Mesenchymal stem cell (in vitro differentiated cells and primary cell): ENCODE results near the gene ADRB1.

ENCODE experiments used
- DNase-seq: peaks from one replicate; pipeline ENCODE4 v3.0.0-alpha.2; 2013
- H2AFZ ChIP-seq: one replicate; pipeline ENCODE4 v1.6.1; 2013; ENCODE audit warnings: low read depth, mild to moderate bottlenecking, control low read depth, inconsistent platforms, low read length, moderate library complexity
- H2AK5ac ChIP-seq: 2 replicates; pipeline ENCODE4 v1.6.1; 2013; ENCODE audit warnings: low read length, moderate library complexity, mild to moderate bottlenecking, inconsistent platforms; ENCODE audit not compliant: severe bottlenecking
- H2BK120ac ChIP-seq: one replicate; pipeline ENCODE4 v1.6.1; 2013; ENCODE audit warnings: low read depth, mild to moderate bottlenecking, inconsistent platforms, low read length, moderate library complexity
- H2BK12ac ChIP-seq, 2 experiments: one replicate each; pipeline ENCODE4 v1.6.1; 2013; ENCODE audit warnings: inconsistent platforms in 2 of 2, low read length in 2 of 2, mild to moderate bottlenecking in 2 of 2, moderate library complexity in 2 of 2, control low read depth in 1 of 2
- H2BK15ac ChIP-seq: one replicate; pipeline ENCODE4 v1.6.1; 2013; ENCODE audit warnings: mild to moderate bottlenecking, low read depth, inconsistent platforms; ENCODE audit not compliant: poor library complexity, severe bottlenecking
- H2BK5ac ChIP-seq: 2 replicates; pipeline ENCODE4 v1.6.1; 2013; ENCODE audit warnings: low read depth, mild to moderate bottlenecking, low read length, control low read depth, inconsistent platforms; ENCODE audit not compliant: poor library complexity, severe bottlenecking
- H3K14ac ChIP-seq, 2 experiments: one replicate each; pipeline ENCODE4 v1.6.1; 2013; ENCODE audit warnings: inconsistent platforms in 2 of 2, low read length in 2 of 2, control low read depth in 1 of 2, mild to moderate bottlenecking in 1 of 2, moderate library complexity in 1 of 2
- H3K18ac ChIP-seq, 2 experiments: one replicate each; pipeline ENCODE4 v1.6.1; 2013; ENCODE audit warnings: inconsistent platforms in 2 of 2, low read length in 2 of 2, control low read depth in 1 of 2, low read depth in 1 of 2, mild to moderate bottlenecking in 1 of 2
- H3K23ac ChIP-seq, 2 experiments: one replicate each; pipeline ENCODE4 v1.6.1; 2013; ENCODE audit warnings: inconsistent platforms in 2 of 2, low read length in 2 of 2, mild to moderate bottlenecking in 2 of 2, moderate library complexity in 2 of 2, control low read depth in 1 of 2
- H3K27ac ChIP-seq: 2 replicates; pipeline ENCODE4 v1.5.1; 2013; ENCODE audit warnings: mild to moderate bottlenecking, moderate library complexity, low read length, control low read depth, inconsistent platforms; ENCODE audit not compliant: poor library complexity, severe bottlenecking
- H3K27me3 ChIP-seq, 2 experiments: 2 replicates each; pipeline versions ENCODE4 v1.6.1 to v1.7.0; 2013; ENCODE audit warnings: low read length in 2 of 2, mild to moderate bottlenecking in 2 of 2, moderate library complexity in 2 of 2, control low read depth in 1 of 2, inconsistent platforms in 1 of 2; ENCODE audit not compliant: control insufficient read depth in 1 of 2, insufficient read depth in 1 of 2
- H3K36me3 ChIP-seq, 2 experiments: 2 replicates each; pipeline versions ENCODE4 v1.6.1 to v1.7.0; 2013; ENCODE audit warnings: low read length in 2 of 2, control low read depth in 1 of 2, inconsistent platforms in 1 of 2, low read depth in 1 of 2, mild to moderate bottlenecking in 1 of 2; ENCODE audit not compliant: insufficient read depth in 2 of 2, control insufficient read depth in 1 of 2
- H3K4ac ChIP-seq, 2 experiments: one replicate each; pipeline ENCODE4 v1.6.1; 2013; ENCODE audit warnings: inconsistent platforms in 2 of 2, low read length in 2 of 2, mild to moderate bottlenecking in 2 of 2, moderate library complexity in 2 of 2, control low read depth in 1 of 2, low read depth in 1 of 2
- H3K4me1 ChIP-seq: 2 replicates; pipeline ENCODE4 v1.6.1; 2013; ENCODE audit warnings: low read depth, low read length, control low read depth; ENCODE audit not compliant: control insufficient read depth, insufficient read depth
- H3K4me2 ChIP-seq: 2 replicates; pipeline ENCODE4 v1.6.1; 2013; ENCODE audit warnings: low read length, mild to moderate bottlenecking, inconsistent platforms; ENCODE audit not compliant: poor library complexity, severe bottlenecking
- H3K4me3 ChIP-seq, 2 experiments: 2 replicates each; pipeline versions ENCODE4 v1.5.1 to v1.7.0; 2013; ENCODE audit warnings: low read length in 2 of 2, mild to moderate bottlenecking in 2 of 2, control low read depth in 1 of 2, low read depth in 1 of 2; ENCODE audit not compliant: insufficient read depth in 1 of 2
- H3K79me1 ChIP-seq: replicated peaks from 2 replicates; pipeline ENCODE4 v1.6.1; 2013; ENCODE audit warnings: mild to moderate bottlenecking, control low read depth, low read length, inconsistent platforms; ENCODE audit not compliant: poor library complexity, severe bottlenecking
- H3K9ac ChIP-seq: 2 replicates; pipeline ENCODE4 v1.7.0; 2013; ENCODE audit warnings: mild to moderate bottlenecking, low read length, moderate library complexity
- H3K9me3 ChIP-seq: 2 replicates; pipeline ENCODE4 v1.7.0; 2013; ENCODE audit warnings: mild to moderate bottlenecking, low read length; ENCODE audit not compliant: control insufficient read depth
- H4K8ac ChIP-seq: one replicate; pipeline ENCODE4 v1.6.1; 2013; ENCODE audit warnings: inconsistent platforms, mild to moderate bottlenecking, low read length, moderate library complexity
- H4K91ac ChIP-seq: one replicate; pipeline ENCODE4 v1.6.1; 2013; ENCODE audit warnings: mild to moderate bottlenecking, low read length, inconsistent platforms
- WGBS: methylation state at CpG from one replicate; pipeline ENCODE4 v1.1.7; 2013; ENCODE audit warnings: mixed read lengths; 5-methylcytosine and 5-hydroxymethylcytosine counted together

Gene ADRB1

DNA sequence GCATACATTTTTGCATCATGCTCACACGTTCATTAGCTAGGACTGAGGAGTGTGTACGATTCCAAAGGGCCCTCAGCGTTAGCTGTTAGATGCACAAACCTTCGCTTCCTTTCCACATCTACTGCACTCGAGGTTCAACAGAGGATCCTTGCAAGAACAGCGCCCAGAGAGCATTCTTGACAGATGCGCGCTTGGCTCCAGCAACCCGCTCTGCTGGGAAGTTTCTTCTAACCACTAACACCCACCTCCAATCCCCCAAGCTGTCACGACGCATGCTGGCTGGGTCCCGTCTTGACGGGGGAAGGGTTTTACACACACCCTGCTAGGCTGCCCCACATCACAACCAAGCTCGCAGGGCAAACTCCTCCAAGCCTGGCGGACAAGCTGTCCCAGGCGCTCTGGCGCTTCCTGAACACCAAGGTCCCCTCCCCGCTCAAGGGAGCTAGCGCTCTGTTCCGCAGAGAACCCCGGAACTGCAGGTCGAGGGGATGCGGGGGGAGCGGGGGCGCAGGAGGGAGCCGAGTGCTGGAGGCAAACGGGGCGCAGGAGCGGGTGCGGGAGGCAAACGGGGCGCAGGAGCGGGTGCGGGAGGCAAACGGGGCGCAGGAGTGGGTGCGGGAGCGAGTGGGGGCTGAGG lies 653 bp upstream of the ADRB1 start:
- H3K23ac ChIP-seq = peak overlapping the region in 1 of 2 experiments; percentile 42
- H2BK5ac ChIP-seq = no peak overlapping the region
- no peaks in the 10 kb centered on the region for H3K36me3 ChIP-seq
- no peak overlapping the region for H2BK120ac ChIP-seq
- H2AFZ ChIP-seq = peak overlapping the region; percentile 30
- peaks cover 26% of the 10 kb centered on the region for H3K4me1 ChIP-seq
- no peaks in the 10 kb centered on the region for H3K9me3 ChIP-seq
- H2BK15ac ChIP-seq = no peak overlapping the region
- H2AK5ac ChIP-seq = no peak overlapping the region
- no peak overlapping the region for H3K14ac ChIP-seq
- 3% methylated on average over 38 of the region's 38 CpGs for WGBS
- H2BK12ac ChIP-seq = no peak overlapping the region
- peak overlapping the region; percentile 79 for H3K4me2 ChIP-seq
- H3K27ac ChIP-seq = no peak overlapping the region
- peak overlapping the region in 1 of 2 experiments; percentile 62 for H3K4me3 ChIP-seq
- no peaks in the 10 kb centered on the region for H3K79me1 ChIP-seq
- peak; percentile 55 for DNase-seq
- peak overlapping the region; percentile 67 for H4K91ac ChIP-seq
- no peak overlapping the region for H3K4ac ChIP-seq
- no peak overlapping the region for H3K18ac ChIP-seq
- H4K8ac ChIP-seq = peak overlapping the region; percentile 35
- no peak overlapping the region for H3K9ac ChIP-seq
- H3K27me3 ChIP-seq = peaks cover 13 to 77% of the 10 kb centered on the region in 2 experiments

- Histone ChIP-seq H3K79me1 (no peaks in the 10 kb centered on the region), H4K8ac (peak overlapping the region; percentile 60), H3K9me3 (no peaks in the 10 kb centered on the region), H2BK5ac (no peak overlapping the region), H2BK15ac (no peak overlapping the region), H3K18ac (no peak overlapping the region), H2BK120ac (no peak overlapping the region), H3K36me3 (no peaks in the 10 kb centered on the region), H3K27me3 (peaks cover 16 to 86% of the 10 kb centered on the region in 2 experiments), H3K4me3 (peak overlapping the region in 1 of 2 experiments; percentile 62), H3K9ac (no peak overlapping the region), H4K91ac (peak overlapping the region; percentile 64), H2AK5ac (no peak overlapping the region), H3K14ac (no peak overlapping the region), H2AFZ (peak overlapping the region; percentile 8), H3K27ac (no peak overlapping the region), H3K4me1 (peaks cover 26% of the 10 kb centered on the region), H2BK12ac (peak overlapping the region in 1 of 2 experiments; percentile 6), H3K4ac (no peak overlapping the region), H3K23ac (peak overlapping the region in 1 of 2 experiments; percentile 86), H3K4me2 (peak overlapping the region; percentile 61)
- WGBS = 23% methylated on average over 76 of the region's 106 CpGs
- no peak for DNase-seq
Observed at GRCh38 chr10:114044247-114045135, 825 bp downstream of the ADRB1 start.

- no peak overlapping the region for H3K27ac ChIP-seq
- H3K27me3 ChIP-seq = peaks cover 16 to 81% of the 10 kb centered on the region in 2 experiments
- peak overlapping the region in 1 of 2 experiments; percentile 86 for H3K23ac ChIP-seq
- no peaks in the 10 kb centered on the region for H3K9me3 ChIP-seq
- H2AFZ ChIP-seq = peak overlapping the region; percentile 8
- H3K4me3 ChIP-seq = peak overlapping the region in 1 of 2 experiments; percentile 51
- WGBS = 4% methylated on average over 71 of the region's 78 CpGs
- H2BK120ac ChIP-seq = no peak overlapping the region
- no peak overlapping the region for H3K4ac ChIP-seq
- no peak overlapping the region for H2AK5ac ChIP-seq
- H3K4me1 ChIP-seq = peaks cover 26% of the 10 kb centered on the region
- H3K14ac ChIP-seq = no peak overlapping the region
- H3K36me3 ChIP-seq = no peaks in the 10 kb centered on the region
- H4K91ac ChIP-seq = no peak overlapping the region
- no peaks in the 10 kb centered on the region for H3K79me1 ChIP-seq
- DNase-seq = no peak
- H3K9ac ChIP-seq = no peak overlapping the region
- no peak overlapping the region for H2BK12ac ChIP-seq
- no peak overlapping the region for H4K8ac ChIP-seq
- no peak overlapping the region for H2BK5ac ChIP-seq
- H3K4me2 ChIP-seq = peak overlapping the region; percentile 39
- no peak overlapping the region for H3K18ac ChIP-seq
- no peak overlapping the region for H2BK15ac ChIP-seq
Observed at GRCh38 chr10:114045136-114046086, 1.7 kb downstream of the ADRB1 start.
